RWPE1 (cell line): ENCODE results near the gene ADAMTSL3.

Experiments
- CTCF ChIA-PET: fragments of 350-600 bp; sonication (Branson Sonifier 250); formaldehyde crosslinking; extraction: SDS; loops from one replicate; lab custom pipeline; 2021; lab: Yijun Ruan, JAX
- POLR2A ChIA-PET: fragments of 400-600 bp; formaldehyde crosslinking; extraction: SDS; loops from one replicate; lab custom pipeline; 2020; ENCODE audit warnings: antibody characterized with exemption; ENCODE audit not compliant: low non-redundant PET; lab: Yijun Ruan, JAX
- DNase-seq: peaks from one replicate; pipeline ENCODE4 v3.0.0; 2012; ENCODE audit warnings: low spot score
- H3K27ac ChIP-seq: fragments of 450-650 bp; 2 replicates; pipeline ENCODE4 v1.5.1; 2017
- TF ChIP-seq, protein P1 (sequence below): fragments of 450-650 bp; conservative IDR thresholded peaks from 2 replicates; pipeline ENCODE4 v1.5.1; 2017; ENCODE audit warnings: low read depth, mild to moderate bottlenecking

Gene ADAMTSL3

DNA sequence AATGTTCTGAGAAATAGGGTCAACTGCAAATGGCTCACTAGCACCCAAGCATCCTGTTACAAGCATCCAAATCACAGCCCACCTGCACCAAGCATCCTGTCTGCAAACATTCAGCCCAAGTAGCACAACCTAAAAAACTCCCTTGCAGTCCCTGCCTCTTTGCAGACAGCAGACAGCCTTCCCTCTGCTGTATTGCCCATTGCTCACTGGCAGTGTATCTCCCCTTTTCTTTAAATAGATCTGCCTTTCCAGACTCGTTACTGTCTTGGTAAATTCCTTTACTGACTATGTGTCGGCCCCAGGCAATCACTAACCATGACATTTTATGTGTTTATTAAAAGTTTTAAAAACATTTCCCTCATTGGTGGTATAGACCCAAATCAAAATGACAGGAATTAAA lies 155.4 kb downstream of the ADAMTSL3 start:
- H3K27ac ChIP-seq = no peak overlapping the region
- TF ChIP-seq, protein P1, sequence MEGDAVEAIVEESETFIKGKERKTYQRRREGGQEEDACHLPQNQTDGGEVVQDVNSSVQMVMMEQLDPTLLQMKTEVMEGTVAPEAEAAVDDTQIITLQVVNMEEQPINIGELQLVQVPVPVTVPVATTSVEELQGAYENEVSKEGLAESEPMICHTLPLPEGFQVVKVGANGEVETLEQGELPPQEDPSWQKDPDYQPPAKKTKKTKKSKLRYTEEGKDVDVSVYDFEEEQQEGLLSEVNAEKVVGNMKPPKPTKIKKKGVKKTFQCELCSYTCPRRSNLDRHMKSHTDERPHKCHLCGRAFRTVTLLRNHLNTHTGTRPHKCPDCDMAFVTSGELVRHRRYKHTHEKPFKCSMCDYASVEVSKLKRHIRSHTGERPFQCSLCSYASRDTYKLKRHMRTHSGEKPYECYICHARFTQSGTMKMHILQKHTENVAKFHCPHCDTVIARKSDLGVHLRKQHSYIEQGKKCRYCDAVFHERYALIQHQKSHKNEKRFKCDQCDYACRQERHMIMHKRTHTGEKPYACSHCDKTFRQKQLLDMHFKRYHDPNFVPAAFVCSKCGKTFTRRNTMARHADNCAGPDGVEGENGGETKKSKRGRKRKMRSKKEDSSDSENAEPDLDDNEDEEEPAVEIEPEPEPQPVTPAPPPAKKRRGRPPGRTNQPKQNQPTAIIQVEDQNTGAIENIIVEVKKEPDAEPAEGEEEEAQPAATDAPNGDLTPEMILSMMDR = no peak
- DNase-seq = no peak
- POLR2A ChIA-PET = no interaction called here
- CTCF ChIA-PET = interaction anchor here (0.7 kb wide), 1 partner anchor 185 kb away, joined by 3 read pairs; no protein-coding TSS in a partner anchor

DNA sequence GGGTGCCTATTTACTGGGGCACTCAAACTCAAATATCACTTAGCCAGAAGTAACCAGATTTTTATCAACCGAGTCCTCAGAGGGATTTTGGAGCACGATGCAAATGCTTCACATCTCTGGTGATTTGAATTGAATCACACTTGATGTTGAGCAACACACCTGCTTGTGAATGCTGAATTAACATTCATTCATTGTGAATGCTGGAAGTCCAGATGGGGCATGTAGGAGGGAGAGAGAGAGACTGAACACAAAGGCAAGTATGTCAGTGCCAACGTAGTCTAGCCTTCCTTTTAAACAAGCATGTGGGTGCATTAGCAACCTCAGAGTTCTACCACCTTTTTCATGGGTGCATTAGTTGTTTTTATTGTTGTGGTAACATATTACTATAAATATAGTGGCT lies 156.2 kb downstream of the ADAMTSL3 start:
- H3K27ac ChIP-seq = no peak overlapping the region
- TF ChIP-seq, protein P1 = no peak
- POLR2A ChIA-PET = no interaction called here
- CTCF ChIA-PET = interaction anchor here (0.7 kb wide), 1 partner anchor 184 kb away, joined by 3 read pairs; no protein-coding TSS in a partner anchor
- DNase-seq = peak; percentile 28

DNA sequence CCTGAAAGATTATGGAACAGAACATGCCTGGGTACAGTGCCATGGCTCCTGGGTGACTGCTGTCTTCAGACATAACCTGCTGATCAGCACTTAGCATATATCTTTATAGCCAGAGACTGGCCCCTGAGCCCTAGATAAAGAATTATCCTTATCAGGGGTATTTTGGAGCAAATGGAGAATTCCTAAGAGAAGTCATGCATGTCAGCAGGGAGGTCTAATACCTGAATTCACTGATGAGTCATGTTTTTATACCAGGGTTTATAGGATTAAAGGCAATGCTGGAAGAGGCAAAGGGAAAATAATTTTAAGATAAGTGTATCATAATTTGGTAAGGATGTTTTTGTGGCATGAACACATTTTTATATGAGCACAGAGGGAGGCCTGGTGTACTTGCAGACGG lies 159.8 kb downstream of the ADAMTSL3 start:
- no peak for DNase-seq
- TF ChIP-seq, protein P1 = no peak
- H3K27ac ChIP-seq = no peak overlapping the region
- ChIA-PET POLR2A (no interaction called here), CTCF (no interaction called here)

DNA sequence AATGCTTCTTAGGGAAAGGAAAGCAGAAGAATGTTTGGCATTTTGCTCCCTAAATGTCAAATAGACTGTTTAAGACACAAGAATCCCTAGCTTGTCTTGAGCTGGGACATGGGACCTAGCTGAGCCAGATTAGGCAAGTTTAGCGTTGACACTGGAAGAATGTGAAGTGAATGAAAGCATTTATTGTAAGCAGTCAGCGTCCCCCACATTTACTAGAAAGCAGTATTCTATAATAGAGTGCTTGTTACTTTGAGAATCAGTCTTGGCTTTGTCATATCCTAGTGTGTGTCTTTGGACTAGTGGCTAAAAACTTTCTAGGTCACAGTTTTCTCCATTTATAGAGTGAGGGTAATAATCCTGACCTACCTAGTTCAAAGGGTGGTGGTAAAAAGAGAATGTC lies 161.6 kb downstream of the ADAMTSL3 start:
- POLR2A ChIA-PET = no interaction called here

DNA sequence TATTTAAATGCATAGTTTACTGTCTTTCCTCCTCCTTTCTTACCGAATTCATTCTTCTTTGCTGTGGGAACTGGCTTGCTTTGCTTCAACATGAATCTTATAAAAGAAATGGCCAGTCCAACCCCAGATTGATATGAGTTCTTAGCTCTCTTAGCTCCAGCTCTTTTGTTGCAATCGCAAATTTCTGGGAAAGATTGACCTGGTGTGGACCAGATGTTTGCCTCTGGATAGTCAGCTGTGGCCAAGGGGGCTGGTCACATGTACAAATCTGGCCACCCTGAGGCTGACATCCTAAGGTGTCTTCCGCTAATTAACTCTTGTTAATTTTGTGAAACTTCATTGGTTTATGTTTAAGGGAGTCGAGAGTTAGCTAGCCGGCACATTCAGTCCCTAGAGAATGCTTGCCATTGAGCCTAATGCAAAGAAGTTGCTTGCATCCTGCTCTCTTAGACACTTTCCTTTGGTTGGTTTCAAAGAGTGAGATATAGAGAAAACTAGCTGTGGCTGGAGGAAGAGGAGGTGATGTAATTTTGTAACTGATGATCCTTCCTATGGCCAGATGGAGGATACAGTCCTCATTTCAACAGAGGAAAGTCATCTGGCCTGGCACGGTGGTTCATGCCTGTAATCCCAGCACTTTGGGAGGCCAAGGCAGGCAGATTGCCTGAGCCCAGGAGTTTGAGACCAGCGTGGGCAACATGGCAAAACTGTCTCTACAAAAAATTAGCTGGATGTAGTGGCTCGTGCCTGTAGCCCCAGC lies 162.4 kb downstream of the ADAMTSL3 start:
- no peak for DNase-seq
- ChIA-PET POLR2A (no interaction called here), CTCF (interaction anchor here (1.2 kb wide), 1 partner anchor 26 kb away, joined by 4 read pairs; no protein-coding TSS in a partner anchor)
- no peak overlapping the region for H3K27ac ChIP-seq
- TF ChIP-seq, protein P1 = no peak

More for the DNA sequence above, 161.6 kb downstream of the ADAMTSL3 start:
- CTCF ChIA-PET = interaction anchor here (1.0 to 1.2 kb wide), 2 partner anchors 14 to 26 kb away, joined by 3 to 4 read pairs; no protein-coding TSS in a partner anchor
- no peak for DNase-seq
- TF ChIP-seq, protein P1 = no peak
- H3K27ac ChIP-seq = no peak overlapping the region

DNA sequence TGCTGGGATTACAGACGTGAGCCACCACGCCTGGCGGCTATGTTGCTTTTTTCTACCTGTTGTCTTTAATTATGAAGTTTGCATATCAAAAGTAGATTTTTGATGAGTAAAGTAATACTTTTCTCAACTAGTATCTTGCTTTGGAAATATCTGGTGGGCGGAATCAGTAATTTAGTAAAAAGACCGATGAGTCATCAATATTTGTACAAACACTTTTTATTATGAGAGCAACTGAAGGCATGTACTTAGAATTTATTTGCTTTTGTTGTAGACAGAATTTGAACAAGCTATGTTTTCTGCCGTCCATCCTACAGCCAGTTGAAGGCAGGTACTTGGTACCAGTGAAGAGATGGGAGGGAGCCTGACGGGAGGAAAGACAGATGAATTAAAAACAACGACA lies 164.7 kb downstream of the ADAMTSL3 start:
- H3K27ac ChIP-seq = no peak overlapping the region
- DNase-seq = no peak
- TF ChIP-seq, protein P1 = no peak
- POLR2A ChIA-PET = no interaction called here
- CTCF ChIA-PET = no interaction called here
